ENCODE results near the gene ABHD11.
A peak's percentile ranks its signal among the peaks of the same experiment; 100 is the strongest.

Gene ABHD11

GRCh38 chr7:73740771-73741170 lies 2.2 kb upstream of the ABHD11 start:
- intact Hi-C loops (cut with DNase I; ENCODE audit: low total_unique reads): loop anchor here (10.0 kb wide), 1 partner anchor 294 kb away; no protein-coding TSS in a partner anchor
- no peak overlapping the region for H3K4me3 ChIP-seq
- H3K9me3 ChIP-seq: no peaks in the 10 kb centered on the region
- TF ChIP-seq CTCF (IDR thresholded peaks at IDR 0.05): no peak
- H3K27ac ChIP-seq: no peak overlapping the region
- peaks cover 0 to 19% (median 5%) of the 10 kb centered on the region in 3 donors for H3K36me3 ChIP-seq
- DNase-seq: no peak
- H3K4me1 ChIP-seq: peaks cover 0 to 34% (median 24%) of the 10 kb centered on the region in 4 donors
- no peaks in the 10 kb centered on the region for H3K27me3 ChIP-seq

DNA sequence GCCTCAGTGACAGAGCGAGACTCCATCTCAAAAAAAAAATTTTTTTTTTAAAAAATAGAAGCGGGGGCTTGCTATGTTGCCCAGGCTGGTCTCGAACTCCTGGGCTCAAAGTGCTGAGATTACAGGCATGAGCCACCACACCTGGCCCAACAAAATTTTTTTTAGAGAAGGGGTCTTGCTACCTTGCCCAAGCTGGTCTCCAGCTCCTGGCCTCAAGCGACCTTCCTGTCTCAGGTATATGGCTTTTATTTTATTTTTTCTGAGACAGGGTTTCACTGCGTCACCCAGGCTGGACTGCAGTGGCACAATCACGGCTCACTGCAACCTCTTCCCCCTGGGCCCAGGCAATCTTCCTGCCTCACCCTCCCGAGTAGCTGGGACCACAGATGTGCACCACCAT lies 1.6 kb upstream of the ABHD11 start:
- Histone ChIP-seq H3K4me3 (no peak overlapping the region), H3K9me3 (no peaks in the 10 kb centered on the region), H3K27me3 (no peaks in the 10 kb centered on the region), H3K36me3 (peaks cover 0 to 25% (median 6%) of the 10 kb centered on the region in 3 donors), H3K4me1 (peaks cover 0 to 34% (median 24%) of the 10 kb centered on the region in 4 donors), H3K27ac (no peak overlapping the region)
- no peak for TF ChIP-seq CTCF (IDR thresholded peaks at IDR 0.05)
- intact Hi-C loops (cut with DNase I; ENCODE audit: low total_unique reads): loop anchor here (10.0 kb wide), 1 partner anchor 295 kb away; no protein-coding TSS in a partner anchor
- no peak for DNase-seq

DNA sequence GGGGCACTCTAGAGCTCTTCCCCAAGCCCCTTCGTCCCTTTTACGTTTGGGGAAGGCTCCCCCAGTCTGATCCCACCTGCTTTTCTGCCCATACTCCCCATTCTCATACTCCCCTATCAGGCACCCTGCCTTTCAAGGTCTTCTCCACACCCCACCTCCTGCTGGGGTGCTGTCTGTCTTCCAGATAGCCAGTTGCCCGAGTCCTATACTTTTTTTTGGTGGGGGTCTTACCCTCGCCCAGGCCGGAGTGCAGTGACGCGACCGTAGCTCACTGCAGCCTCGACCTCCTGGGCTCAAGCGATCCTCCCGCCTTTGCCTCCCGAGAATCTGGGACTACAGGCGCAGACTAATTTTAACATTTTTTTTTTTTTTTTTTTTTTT lies 775 bp upstream of the ABHD11 start:
- peaks cover 0 to 38% (median 30%) of the 10 kb centered on the region in 4 donors for H3K4me1 ChIP-seq
- H3K27ac ChIP-seq: peak overlapping the region; percentile 83 to 89
- H3K36me3 ChIP-seq: peaks cover 0 to 26% (median 6%) of the 10 kb centered on the region in 3 donors
- peak; percentile 27 to 70 for DNase-seq
- no peaks in the 10 kb centered on the region for H3K27me3 ChIP-seq
- H3K4me3 ChIP-seq: peak overlapping the region; percentile 74 to 93
- no peak for TF ChIP-seq CTCF (IDR thresholded peaks at IDR 0.05)
- intact Hi-C loops (cut with DNase I; ENCODE audit: low total_unique reads): loop anchor here (5.0 kb wide), 1 partner anchor 72 kb away; the partner anchor contains the start of gene VPS37D
- no peaks in the 10 kb centered on the region for H3K9me3 ChIP-seq

- Histone ChIP-seq H3K27ac (peak overlapping the region; percentile 83 to 89), H3K4me3 (peak overlapping the region; percentile 74 to 93), H3K4me1 (peaks cover 0 to 35% (median 30%) of the 10 kb centered on the region in 4 donors), H3K9me3 (no peaks in the 10 kb centered on the region), H3K36me3 (peaks cover 0 to 26% (median 6%) of the 10 kb centered on the region in 3 donors), H3K27me3 (no peaks in the 10 kb centered on the region)
- intact Hi-C loops (cut with DNase I; ENCODE audit: low total_unique reads): loop anchor here (5.0 kb wide), 1 partner anchor 71 kb away; the partner anchor contains the start of gene VPS37D
- TF ChIP-seq CTCF (IDR thresholded peaks at IDR 0.05): no peak
- peak in 1 of 2 donors; percentile 77 for DNase-seq
These were observed 386 bp downstream of the ABHD11 start for GRCh38 chr7:73738220-73738611.

DNA sequence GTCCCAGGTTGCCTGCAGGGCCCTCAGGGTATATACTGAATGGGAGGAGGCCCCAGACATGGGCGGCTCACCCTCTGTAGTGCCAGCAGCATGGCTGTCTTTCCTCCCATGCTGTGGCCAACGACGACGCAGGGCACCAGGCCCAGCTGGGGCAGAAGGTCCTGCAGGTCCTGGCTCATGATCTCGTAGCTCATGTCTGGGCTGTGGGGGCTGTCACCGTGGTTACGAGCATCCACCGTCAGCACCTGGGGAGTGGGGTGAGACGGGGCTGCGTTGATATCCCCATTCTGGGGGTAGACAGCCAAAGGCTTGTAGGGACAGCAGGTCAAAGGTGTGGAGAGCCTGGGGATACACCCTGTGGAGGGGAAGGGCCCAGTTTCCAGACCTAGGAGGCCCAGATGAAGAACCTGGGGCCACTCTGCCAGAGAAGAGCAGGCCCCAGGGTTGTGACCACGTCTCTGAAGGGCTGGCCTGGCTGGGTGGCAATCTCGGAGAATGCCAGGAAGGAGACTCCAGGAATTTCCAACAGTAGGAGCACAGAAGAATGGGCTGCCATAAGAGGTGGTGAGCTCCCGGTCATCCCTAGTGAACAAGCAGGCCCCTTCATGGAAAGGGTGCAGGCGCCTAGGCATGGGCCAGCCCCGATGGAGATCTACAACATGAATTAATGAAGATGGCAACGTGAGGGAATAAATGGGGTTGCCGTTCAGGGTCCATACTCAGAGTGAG lies 947 bp downstream of the ABHD11 start:
- TF ChIP-seq CTCF (IDR thresholded peaks at IDR 0.05): no peak
- no peak for DNase-seq
- intact Hi-C loops (cut with DNase I; ENCODE audit: low total_unique reads): loop anchor here (5.0 kb wide), 1 partner anchor 70 kb away; the partner anchor contains the start of gene VPS37D
- peak overlapping the region; percentile 83 to 89 for H3K27ac ChIP-seq
- peaks cover 0 to 26% (median 6%) of the 10 kb centered on the region in 3 donors for H3K36me3 ChIP-seq
- H3K4me1 ChIP-seq: peaks cover 0 to 30% (median 25%) of the 10 kb centered on the region in 4 donors
- peak overlapping the region; percentile 74 to 93 for H3K4me3 ChIP-seq
- H3K27me3 ChIP-seq: no peaks in the 10 kb centered on the region
- no peaks in the 10 kb centered on the region for H3K9me3 ChIP-seq

All from tibial artery (tissue), 4 donors.